Smooth muscle cell (in vitro differentiated cells): ENCODE data around the gene OR4E1. TPM values are rescaled to one million over a fixed set of nuclear protein-coding genes. Genes with fewer than 3 reads are reported as not detected.

Source experiments
- DNase-seq: peaks from one replicate; lab custom pipeline; 2025; ENCODE audit not compliant: unreplicated experiment; lab: John Stamatoyannopoulos, UW
- H2AFZ ChIP-seq: fragments of 200-600 bp; sonication (generic); 2 replicates; pipeline ENCODE4 v1.6.0; 2016; ENCODE audit warnings: antibody characterized with exemption, low read depth, mild to moderate bottlenecking
- H3F3A ChIP-seq: fragments of 200-600 bp; sonication (generic); 2 replicates; pipeline ENCODE4 v1.6.0; 2017; ENCODE audit warnings: antibody characterized with exemption, low read depth
- H3K27ac ChIP-seq: fragments of 200-600 bp; sonication (generic); 2 replicates; pipeline ENCODE4 v1.5.1; 2016; ENCODE audit warnings: low read depth, mild to moderate bottlenecking
- H3K27me3 ChIP-seq: fragments of 200-600 bp; sonication (generic); 2 replicates; pipeline ENCODE4 v1.6.1; 2016; ENCODE audit warnings: low read depth, mild to moderate bottlenecking
- H3K36me3 ChIP-seq: fragments of 200-600 bp; sonication (generic); 2 replicates; pipeline ENCODE4 v1.5.1; 2016; ENCODE audit warnings: low read depth
- H3K4me1 ChIP-seq: fragments of 200-600 bp; sonication (generic); 2 replicates; pipeline ENCODE4 v1.5.1; 2016; ENCODE audit warnings: low read depth
- H3K4me2 ChIP-seq: fragments of 200-600 bp; sonication (generic); 2 replicates; pipeline ENCODE4 v1.6.0; 2016; ENCODE audit warnings: mild to moderate bottlenecking
- H3K4me3 ChIP-seq: fragments of 200-600 bp; sonication (generic); 2 replicates; pipeline ENCODE4 v1.5.1; 2016; ENCODE audit warnings: mild to moderate bottlenecking
- H3K79me2 ChIP-seq: fragments of 200-600 bp; sonication (generic); 2 replicates; pipeline ENCODE4 v1.6.0; 2016; ENCODE audit warnings: low read depth, mild to moderate bottlenecking
- H3K9ac ChIP-seq: fragments of 200-600 bp; sonication (generic); 2 replicates; pipeline ENCODE4 v1.6.0; 2016; ENCODE audit warnings: low read depth
- H3K9me3 ChIP-seq: fragments of 200-600 bp; sonication (generic); replicated peaks from 2 replicates; pipeline ENCODE4 v1.5.1; 2016; ENCODE audit warnings: low read depth
- H4K20me1 ChIP-seq: fragments of 200-600 bp; sonication (generic); 2 replicates; pipeline ENCODE4 v1.6.0; 2016; ENCODE audit warnings: low read depth
- CTCF ChIP-seq: fragments of 200-600 bp; sonication (generic); IDR thresholded peaks from 2 replicates; pipeline ENCODE4 v1.5.1; 2017; ENCODE audit warnings: borderline replicate concordance, mild to moderate bottlenecking, antibody characterized with exemption; ENCODE audit not compliant: insufficient read depth, poor library complexity, severe bottlenecking
- WGBS: methylation state at CpG from one replicate; pipeline ENCODE4 v1.1.7; 2016; ENCODE audit warnings: low lambda C conversion rate; 5-methylcytosine and 5-hydroxymethylcytosine counted together
- polyA plus RNA-seq: library from polyadenylated mRNA; unstranded; fragments of >200 nt; fragmentation: Nextera tagmentation; extraction: Ambion mirVana; gene quantifications from 2 replicates; pipeline ENCODE4 v1.2.1, GENCODE V29; 2016
- total RNA-seq: library from RNA; depleted of rRNA; stranded (reverse); fragments of >200 nt; gene quantifications from 2 replicates; pipeline ENCODE4 v1.2.3, GENCODE V29; 2014

Gene OR4E1
- total and polyA plus RNA-seq, 2 experiments from 2014 or later: not detected

- Histone ChIP-seq H2AFZ (no peak overlapping the region), H4K20me1 (no peaks in the 10 kb centered on the region), H3K36me3 (no peaks in the 10 kb centered on the region), H3K79me2 (no peaks in the 10 kb centered on the region), H3K27ac (no peak overlapping the region), H3K27me3 (no peaks in the 10 kb centered on the region), H3K9me3 (no peaks in the 10 kb centered on the region), H3K4me1 (peaks cover 11% of the 10 kb centered on the region), H3K4me3 (no peak overlapping the region), H3F3A (no peaks in the 10 kb centered on the region), H3K9ac (no peak overlapping the region), H3K4me2 (peak overlapping the region; percentile 26)
- no peak for DNase-seq
- no peak for TF ChIP-seq CTCF
These were observed 30.7 kb upstream of the OR4E1 start for GRCh38 chr14:21704338-21704737.

DNA sequence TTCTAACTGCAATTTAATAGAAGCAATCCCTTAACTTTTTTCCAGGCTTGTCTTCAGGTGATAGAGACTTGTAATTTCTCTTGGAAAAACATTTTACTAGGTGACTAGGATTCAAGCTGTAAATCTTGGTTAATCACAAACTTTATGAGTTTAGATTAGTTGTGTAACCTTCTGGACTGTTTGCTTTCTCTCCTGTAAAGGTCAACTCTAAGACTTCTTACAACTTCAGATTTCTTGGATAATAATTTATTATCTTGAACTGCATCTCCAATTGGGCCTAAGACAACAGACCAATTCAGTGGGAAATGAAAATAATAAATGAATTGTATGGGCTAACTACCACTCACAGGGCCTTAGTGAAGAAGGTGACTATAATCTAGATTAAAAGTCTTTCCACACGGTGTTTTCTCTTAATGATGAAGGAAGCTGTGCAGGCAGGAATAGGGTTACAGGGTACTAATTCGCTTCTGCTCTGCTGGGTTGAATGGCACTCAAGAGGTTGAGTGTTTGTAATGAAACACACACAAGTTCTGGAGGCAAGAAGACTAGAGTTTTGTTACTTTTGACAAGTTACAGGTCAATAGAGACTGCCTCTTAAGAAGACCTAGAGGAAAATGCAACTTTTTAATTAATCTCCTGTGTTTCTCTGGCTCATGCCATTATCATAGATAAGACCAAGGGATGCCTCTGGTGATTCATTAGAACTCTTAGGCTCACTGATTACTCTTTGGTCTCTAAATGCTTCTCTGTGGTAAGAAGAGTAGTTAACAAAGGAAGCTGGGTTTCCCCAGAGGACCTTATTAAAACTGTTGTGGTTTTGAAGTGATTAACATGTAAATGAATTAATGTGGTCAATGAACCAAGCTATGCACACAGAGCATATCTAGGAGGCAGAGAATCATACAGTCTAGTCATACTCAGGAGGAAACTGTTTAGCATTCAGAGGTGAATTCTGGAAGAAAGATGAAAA, 30.0 kb upstream of the OR4E1 start:
- Histone ChIP-seq H2AFZ (no peak overlapping the region), H3K4me2 (peak overlapping the region; percentile 26), H3K27me3 (no peaks in the 10 kb centered on the region), H3K27ac (no peak overlapping the region), H3K9me3 (no peaks in the 10 kb centered on the region), H3K4me1 (peaks cover 11% of the 10 kb centered on the region), H3K9ac (no peak overlapping the region), H3K79me2 (no peaks in the 10 kb centered on the region), H3K4me3 (no peak overlapping the region), H3K36me3 (no peaks in the 10 kb centered on the region), H4K20me1 (no peaks in the 10 kb centered on the region), H3F3A (no peaks in the 10 kb centered on the region)
- TF ChIP-seq CTCF: no peak
- DNase-seq: no peak
- WGBS: 66% methylated on average over 2 of the region's 2 CpGs

DNA sequence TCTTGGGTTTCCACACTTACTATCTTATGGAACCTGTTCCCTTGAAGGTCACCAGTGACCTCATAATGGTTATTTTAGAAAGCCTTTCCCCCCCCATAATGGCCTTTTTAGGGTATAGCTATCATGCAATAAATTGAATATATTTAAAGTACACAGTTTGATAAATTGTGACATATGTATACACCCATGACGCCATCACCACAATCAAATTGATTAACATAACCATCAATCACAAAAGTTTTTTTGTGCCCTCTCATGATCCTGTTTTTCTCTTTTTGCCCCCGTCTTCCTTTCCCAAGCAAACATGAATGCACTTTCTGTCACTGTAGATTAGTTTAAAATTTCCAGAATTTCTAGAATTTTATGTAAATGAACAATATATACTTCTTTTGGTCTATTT, 28.7 kb upstream of the OR4E1 start:
- peaks cover 11% of the 10 kb centered on the region for H3K4me1 ChIP-seq
- H3K27me3 ChIP-seq: no peaks in the 10 kb centered on the region
- H3K9ac ChIP-seq: no peak overlapping the region
- H3K79me2 ChIP-seq: no peaks in the 10 kb centered on the region
- no peak for DNase-seq
- no peak overlapping the region for H3K4me2 ChIP-seq
- 84% methylated on average over 2 of the region's 2 CpGs for WGBS
- TF ChIP-seq CTCF: no peak
- no peaks in the 10 kb centered on the region for H3K9me3 ChIP-seq
- no peaks in the 10 kb centered on the region for H3F3A ChIP-seq
- no peak overlapping the region for H2AFZ ChIP-seq
- no peak overlapping the region for H3K27ac ChIP-seq
- no peaks in the 10 kb centered on the region for H4K20me1 ChIP-seq
- H3K4me3 ChIP-seq: no peak overlapping the region
- no peaks in the 10 kb centered on the region for H3K36me3 ChIP-seq
